A673 (cell line): ENCODE results near the gene PHACTR3.

Experiments
- CTCF ChIP-seq: fragments of 300-800, 200-600 bp; sonication (generic); conservative IDR thresholded peaks from 2 replicates; pipeline ENCODE4 v1.5.1; 2017; ENCODE audit warnings: low read depth, mild to moderate bottlenecking, antibody characterized with exemption, low read length, moderate library complexity, mixed read lengths
- EZH2 ChIP-seq: fragments of 200-600 bp; sonication (generic); IDR thresholded peaks from 2 replicates; pipeline ENCODE4 v1.6.1; 2017; ENCODE audit warnings: borderline replicate concordance, low read depth, mild to moderate bottlenecking, mixed read lengths, antibody characterized with exemption, low read length; ENCODE audit not compliant: poor library complexity, severe bottlenecking

- TF ChIP-seq EZH2 (no peak), CTCF (no peak)
Observed at GRCh38 chr20:59673288-59673997, 69.1 kb downstream of the PHACTR3 start.
